Liver (tissue), 2 donors: ENCODE measurements around the gene SYCP1.

Experiments used
- CTCF ChIP-seq: fragments of 150-350 bp; IDR thresholded peaks from 2 replicates; pipeline ENCODE4 v1.5.1; 2017; ENCODE audit warnings: improper control_type of control experiment, low read depth, low read length; ENCODE audit not compliant: missing input control
- FOXA1 ChIP-seq: IDR thresholded peaks from 2 replicates; pipeline ENCODE4 v1.6.1; 2016; ENCODE audit warnings: antibody characterized with exemption
- ZBTB33 ChIP-seq: IDR thresholded peaks from 2 replicates; pipeline ENCODE4 v1.6.1; 2016; ENCODE audit warnings: antibody characterized with exemption
- donor health status: healthy.

- TF ChIP-seq ZBTB33 (no peak), FOXA1 (no peak), CTCF (no peak)
Measured at GRCh38 chr1:115021145-115021544, 166.5 kb downstream of the SYCP1 start.
